GM12892 (cell line): ENCODE measurements around the gene DNAJB4.

ENCODE experiments used
- POLR2A ChIP-seq: IDR thresholded peaks from 2 replicates; pipeline ENCODE4 v1.6.1; 2011; ENCODE audit warnings: low read depth, low read length, control low read depth
- POLR2AphosphoS5 ChIP-seq: IDR thresholded peaks from 2 replicates; pipeline ENCODE4 v1.6.1; 2011; ENCODE audit warnings: low read depth, low read length, control low read depth
- TAF1 ChIP-seq: IDR thresholded peaks from 2 replicates; pipeline ENCODE4 v1.6.1; 2011; ENCODE audit warnings: low read depth, mild to moderate bottlenecking, control low read depth, low read length, borderline replicate concordance

DNA sequence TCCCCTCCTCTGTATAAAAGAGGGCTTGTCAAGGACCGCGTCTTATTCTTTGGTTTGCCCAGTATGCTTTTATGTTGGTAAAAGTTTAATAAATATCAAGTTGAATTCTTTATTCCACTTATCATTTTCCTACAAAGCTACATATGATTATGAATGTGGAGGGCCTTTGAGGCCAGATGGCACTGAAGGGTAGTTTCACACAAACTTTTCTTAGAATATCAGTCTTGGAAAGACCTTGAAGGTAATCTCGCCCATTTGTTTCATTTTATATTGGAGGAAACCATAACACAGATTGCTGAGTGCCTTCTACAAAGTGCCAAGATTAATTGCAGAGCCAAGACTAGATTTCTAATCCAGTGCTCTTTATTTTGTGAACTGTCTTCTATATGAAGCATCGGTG is 20.1 kb upstream of the DNAJB4 start:
- TF ChIP-seq POLR2AphosphoS5: no peak
- TF ChIP-seq TAF1: no peak
- no peak for TF ChIP-seq POLR2A
